T-cell (primary cell): ENCODE results near the gene ZBTB18. TPM values are rescaled to one million over a fixed set of nuclear protein-coding genes. Genes with fewer than 3 reads are reported as not detected.
A peak's percentile ranks its signal among the peaks of the same experiment; 100 is the strongest.
"Not testable (repeated sequence)": the region's sequence is repeated elsewhere in the genome, so short reads cannot be mapped to it uniquely, and the experiment has no call there.

Source experiments
- ATAC-seq, 4 experiments: fragments of 200-7000 bp in 3 of 4; fragments of 150-1000 bp in 1 of 4; cut with Tn5 transposase; replicated peaks in 1 of 4; 1 replicate in 3 of 4; 2 replicates in 1 of 4; pipeline ENCODE4 v1.10.0; 2021; ENCODE audit warnings: moderate library complexity in 3 of 4, mild to moderate bottlenecking in 2 of 4, moderate number of reproducible peaks in 1 of 4
- CTCF ChIA-PET, 2 donors: fragments of 300-600 bp; sonication (Branson Sonifier 250); formaldehyde crosslinking; loops; one replicate each; lab custom pipeline; 2022; ENCODE audit warnings: antibody characterized with exemption in 2 of 2; lab: Charles Lee
- POLR2A ChIA-PET, 2 donors: fragments of 300-600 bp; sonication (Branson Sonifier 250); formaldehyde crosslinking; loops; one replicate each; lab custom pipeline; 2022; ENCODE audit warnings: antibody characterized with exemption in 2 of 2; lab: Charles Lee
- DNase-seq, 35 experiments: peaks; one replicate each; pipeline versions ENCODE4 v3.0.0 to v3.0.0-alpha.2; 2013 to 2023
- H3K27ac ChIP-seq: one replicate; pipeline ENCODE4 v1.5.1; 2013; ENCODE audit warnings: low read length
- H3K27me3 ChIP-seq, 2 experiments: replicated peaks in 1 of 2; 1 replicate in 1 of 2; 2 replicates in 1 of 2; pipeline versions ENCODE4 v1.6.1 to v1.7.0; 2013; ENCODE audit warnings: low read length in 1 of 2, mixed read lengths in 1 of 2; ENCODE audit not compliant: control insufficient read depth in 2 of 2, insufficient read depth in 2 of 2; ENCODE audit errors: extremely low read depth in 1 of 2
- H3K36me3 ChIP-seq, 2 donors: 1 replicate in 1 of 2; 2 replicates in 1 of 2; pipeline versions ENCODE4 v1.6.1 to v1.7.0; 2013; ENCODE audit warnings: low read length in 1 of 2; ENCODE audit not compliant: control insufficient read depth in 2 of 2, insufficient read depth in 1 of 2; ENCODE audit errors: extremely low read depth in 1 of 2
- H3K4me1 ChIP-seq, 2 experiments: 1 replicate in 1 of 2; 2 replicates in 1 of 2; pipeline versions ENCODE4 v1.6.1 to v1.7.0; 2013; ENCODE audit warnings: low read length in 2 of 2, mixed read lengths in 1 of 2; ENCODE audit not compliant: insufficient read depth in 2 of 2, control insufficient read depth in 1 of 2; ENCODE audit errors: extremely low read depth in 1 of 2
- H3K4me3 ChIP-seq, 2 donors: 1 replicate in 1 of 2; 2 replicates in 1 of 2; pipeline versions ENCODE4 v1.5.1 to v1.7.0; 2013; ENCODE audit warnings: mild to moderate bottlenecking in 2 of 2, low read length in 1 of 2, moderate library complexity in 1 of 2; ENCODE audit not compliant: control insufficient read depth in 1 of 2; ENCODE audit errors: extremely low read depth in 1 of 2
- H3K9me3 ChIP-seq: 2 replicates; pipeline ENCODE4 v1.7.0; 2013
- H3K27ac Mint-ChIP-seq, 2 donors: one replicate each; pipeline ENCODE4 v1.8.0; 2020 to 2021; ENCODE audit warnings: mild to moderate bottlenecking in 2 of 2, mixed read lengths in 2 of 2
- H3K27me3 Mint-ChIP-seq, 2 donors: one replicate each; pipeline ENCODE4 v1.8.0; 2021 to 2022; ENCODE audit warnings: mixed read lengths in 2 of 2
- H3K36me3 Mint-ChIP-seq: one replicate; pipeline ENCODE4 v1.8.0; 2021; ENCODE audit warnings: mixed read lengths
- H3K4me1 Mint-ChIP-seq, 3 donors: one replicate each; pipeline ENCODE4 v1.8.0; 2020 to 2022; ENCODE audit warnings: mixed read lengths in 3 of 3, mild to moderate bottlenecking in 1 of 3
- H3K4me3 Mint-ChIP-seq, 3 donors: one replicate each; pipeline ENCODE4 v1.8.0; 2020 to 2022; ENCODE audit warnings: mild to moderate bottlenecking in 3 of 3, mixed read lengths in 3 of 3, moderate library complexity in 3 of 3
- H3K9me3 Mint-ChIP-seq, 3 donors: one replicate each; pipeline ENCODE4 v1.8.0; 2020 to 2022; ENCODE audit warnings: mixed read lengths in 3 of 3
- WGBS: methylation state at CpG from one replicate; pipeline ENCODE4 v1.1.5; 2013; ENCODE audit warnings: missing lambda C conversion rate; ENCODE audit not compliant: insufficient coverage; 5-methylcytosine and 5-hydroxymethylcytosine counted together
- total RNA-seq, 35 experiments: library from RNA in 6 of 35; stranded (reverse) in 6 of 35; fragments of 120-200 nt in 1 of 35; gene quantifications; one replicate each; pipeline versions ENCODE4 v1.2.1 to v1.2.4 and lab custom pipeline; 2013 to 2026

ZBTB18 gene
- total RNA-seq, 5 donors from 2014 or later (not counting 1 experiment from before 2014, with no cell fraction given) = 41.2 to 58.4 (median 52.4) TPM

- DNase-seq (no peak), ATAC-seq (no peak)
- no peak overlapping the region for H3K27ac ChIP-seq
- H3K36me3 ChIP-seq = no peaks in the 10 kb centered on the region
- WGBS = no CpG with 5 or more reads among the region's 1 CpG
- H3K4me1 ChIP-seq = peaks cover 2 to 17% of the 10 kb centered on the region in 2 experiments
- H3K9me3 ChIP-seq = no peaks in the 10 kb centered on the region
- Mint-ChIP-seq H3K4me1 (peaks cover 25 to 26% (median 26%) of the 10 kb centered on the region in 3 donors), H3K36me3 (no peaks in the 10 kb centered on the region), H3K9me3 (no peaks in the 10 kb centered on the region), H3K27me3 (peaks cover 0 to 2% of the 10 kb centered on the region in 2 donors), H3K4me3 (no peak overlapping the region), H3K27ac (peak overlapping the region in 1 of 2 donors; percentile 62)
- H3K27me3 ChIP-seq = no peaks in the 10 kb centered on the region
- POLR2A ChIA-PET = no interaction called here
- CTCF ChIA-PET = no interaction called here
- H3K4me3 ChIP-seq = no peak overlapping the region
Observed at GRCh38 chr1:244044423-244044822, 6.7 kb upstream of the ZBTB18 start.

- ChIA-PET POLR2A (interaction anchor here (0.7 to 2.2 kb wide), 3 partner anchors 29 to 791 kb away, joined by 3 to 36 read pairs (median 3); partner anchors contain the start of gene SDCCAG8 (in 1 of the 2)), CTCF (interaction anchor here in 1 of 2 donors (0.6 kb wide), 1 partner anchor 698 kb away, joined by 4 read pairs; no protein-coding TSS in a partner anchor)
- not testable (repeated sequence) for H3K27me3 Mint-ChIP-seq, H3K36me3 Mint-ChIP-seq, H3K9me3 ChIP-seq, H3K4me3 ChIP-seq, H3K27me3 ChIP-seq, H3K9me3 Mint-ChIP-seq, ATAC-seq, DNase-seq, H3K36me3 ChIP-seq
- Mint-ChIP-seq H3K27ac (peak overlapping the region; percentile 99), H3K4me1 (peaks cover 25 to 29% (median 26%) of the 10 kb centered on the region in 3 donors), H3K4me3 (peak overlapping the region; percentile 92 to 95 (median 95))
- Histone ChIP-seq H3K4me1 (peaks cover 14 to 23% of the 10 kb centered on the region in 2 experiments), H3K27ac (peak overlapping the region; percentile 96)
- WGBS = no CpG with 5 or more reads among the region's 1 CpG
Observed at GRCh38 chr1:244046254-244046653, 4.8 kb upstream of the ZBTB18 start.

DNA sequence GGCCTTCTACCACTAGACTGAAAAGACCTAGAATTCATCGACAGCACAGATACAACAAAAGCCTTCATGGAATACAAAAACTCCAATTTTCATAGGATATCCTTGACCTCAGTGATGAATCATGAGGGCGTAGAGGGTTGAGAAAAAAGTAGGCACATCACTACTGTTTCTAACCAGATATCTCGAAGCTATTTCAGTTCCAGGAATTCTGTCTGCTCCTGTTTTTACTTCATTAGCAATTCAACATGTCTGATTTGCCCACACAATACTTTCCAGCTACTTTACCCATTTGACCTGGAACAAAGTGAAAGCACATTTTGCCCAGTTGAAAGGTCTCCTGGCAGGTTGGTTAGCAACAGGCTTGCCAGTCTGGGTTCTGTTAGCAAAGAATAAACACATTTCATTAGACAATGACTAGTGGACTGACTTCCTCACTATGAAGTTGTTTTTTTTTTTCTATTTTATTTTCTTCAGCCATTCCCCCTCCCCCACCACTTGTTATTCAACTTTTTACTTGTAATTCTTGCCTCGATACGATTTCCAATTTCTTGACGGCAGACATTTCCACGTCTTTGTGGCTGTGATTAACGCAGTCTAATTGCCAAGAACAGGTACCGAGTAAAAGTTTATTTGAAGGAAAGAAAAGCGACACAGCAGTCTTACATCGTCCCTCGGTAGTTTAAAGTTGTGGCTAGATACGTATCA, 4.0 kb upstream of the ZBTB18 start:
- peak in 13 of 35 experiments; percentile 10 to 55 (median 18) for DNase-seq
- Mint-ChIP-seq H3K36me3 (no peaks in the 10 kb centered on the region), H3K27me3 (peaks cover 0 to 2% of the 10 kb centered on the region in 2 donors), H3K27ac (peak overlapping the region; percentile 99), H3K4me1 (peaks cover 25 to 29% (median 26%) of the 10 kb centered on the region in 3 donors), H3K9me3 (no peaks in the 10 kb centered on the region), H3K4me3 (peak overlapping the region; percentile 92 to 95 (median 95))
- H3K4me3 ChIP-seq = peak overlapping the region; percentile 71 to 95
- H3K27ac ChIP-seq = peak overlapping the region; percentile 96
- WGBS = 6% methylated on average over 10 of the region's 13 CpGs
- H3K36me3 ChIP-seq = no peaks in the 10 kb centered on the region
- peaks cover 16 to 31% of the 10 kb centered on the region in 2 experiments for H3K4me1 ChIP-seq
- ChIA-PET CTCF (interaction anchor here in 1 of 2 donors (0.9 to 2.6 kb wide), 2 partner anchors 28 to 339 kb away, joined by 3 to 22 read pairs; no protein-coding TSS in a partner anchor), POLR2A (interaction anchor here (0.5 to 2.2 kb wide), 10 partner anchors 13 to 922 kb away, joined by 3 to 36 read pairs (median 4); partner anchors contain the start of gene SDCCAG8 (in 1 of the 2))
- H3K9me3 ChIP-seq = no peaks in the 10 kb centered on the region
- no peaks in the 10 kb centered on the region for H3K27me3 ChIP-seq
- no peak for ATAC-seq

DNA sequence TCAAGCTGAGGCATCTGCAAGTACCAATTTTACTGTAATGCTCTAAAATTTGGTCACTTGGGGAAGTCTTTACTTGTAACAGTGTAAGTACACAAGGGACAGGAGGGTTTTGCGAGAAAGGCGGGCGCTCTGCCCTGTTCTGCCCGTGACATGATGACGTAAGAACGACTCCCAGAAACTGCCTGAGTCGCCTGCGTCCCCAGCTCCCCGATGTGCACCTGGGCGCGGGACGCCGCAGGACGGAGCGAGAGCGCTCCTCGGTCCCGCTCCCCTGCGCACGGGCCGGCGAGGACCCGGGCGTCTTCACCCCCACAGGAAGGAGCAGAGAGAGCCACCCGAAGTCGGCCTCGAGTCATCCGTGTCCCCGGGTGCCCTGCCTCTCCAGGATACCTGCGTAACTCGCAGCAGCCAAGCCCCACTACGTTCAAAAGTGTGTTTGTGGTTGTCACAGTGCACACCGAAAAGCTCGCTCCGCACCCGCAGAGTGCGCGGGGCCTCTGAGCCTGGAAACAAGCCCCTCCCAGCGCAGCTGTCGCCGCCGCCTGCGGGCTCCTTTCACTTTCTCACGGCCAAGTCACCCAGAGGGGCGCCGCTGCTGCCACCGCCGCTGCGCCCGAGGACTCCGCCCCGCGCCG, 3.3 kb upstream of the ZBTB18 start:
- Histone ChIP-seq H3K4me1 (peaks cover 17 to 36% of the 10 kb centered on the region in 2 experiments), H3K27me3 (no peaks in the 10 kb centered on the region), H3K27ac (peak overlapping the region; percentile 96), H3K9me3 (no peaks in the 10 kb centered on the region), H3K4me3 (peak overlapping the region; percentile 71 to 95), H3K36me3 (no peaks in the 10 kb centered on the region)
- POLR2A ChIA-PET = interaction anchor here (0.5 to 2.2 kb wide), 17 partner anchors 12 to 937 kb away, joined by 3 to 36 read pairs (median 4); partner anchors contain the start of genes CEP170 (in 1 of the 2) and DESI2 (in 1 of the 2)
- H3K9me3 Mint-ChIP-seq = no peaks in the 10 kb centered on the region
- DNase-seq = peak in 12 of 35 experiments; percentile 89 to 97 (median 94)
- under 1% methylated on average over 54 of the region's 54 CpGs for WGBS
- H3K4me3 Mint-ChIP-seq = peak overlapping the region; percentile 92 to 95 (median 95)
- peak overlapping the region; percentile 99 for H3K27ac Mint-ChIP-seq
- peaks cover 25 to 29% (median 26%) of the 10 kb centered on the region in 3 donors for H3K4me1 Mint-ChIP-seq
- peaks cover 0 to 2% of the 10 kb centered on the region in 2 donors for H3K27me3 Mint-ChIP-seq
- ATAC-seq = peak; percentile 22 to 77 (median 30)
- CTCF ChIA-PET = interaction anchor here in 1 of 2 donors (0.6 to 2.6 kb wide), 5 partner anchors 27 to 693 kb away, joined by 3 to 22 read pairs (median 3); partner anchors contain the start of gene AKT3
- no peaks in the 10 kb centered on the region for H3K36me3 Mint-ChIP-seq

DNA sequence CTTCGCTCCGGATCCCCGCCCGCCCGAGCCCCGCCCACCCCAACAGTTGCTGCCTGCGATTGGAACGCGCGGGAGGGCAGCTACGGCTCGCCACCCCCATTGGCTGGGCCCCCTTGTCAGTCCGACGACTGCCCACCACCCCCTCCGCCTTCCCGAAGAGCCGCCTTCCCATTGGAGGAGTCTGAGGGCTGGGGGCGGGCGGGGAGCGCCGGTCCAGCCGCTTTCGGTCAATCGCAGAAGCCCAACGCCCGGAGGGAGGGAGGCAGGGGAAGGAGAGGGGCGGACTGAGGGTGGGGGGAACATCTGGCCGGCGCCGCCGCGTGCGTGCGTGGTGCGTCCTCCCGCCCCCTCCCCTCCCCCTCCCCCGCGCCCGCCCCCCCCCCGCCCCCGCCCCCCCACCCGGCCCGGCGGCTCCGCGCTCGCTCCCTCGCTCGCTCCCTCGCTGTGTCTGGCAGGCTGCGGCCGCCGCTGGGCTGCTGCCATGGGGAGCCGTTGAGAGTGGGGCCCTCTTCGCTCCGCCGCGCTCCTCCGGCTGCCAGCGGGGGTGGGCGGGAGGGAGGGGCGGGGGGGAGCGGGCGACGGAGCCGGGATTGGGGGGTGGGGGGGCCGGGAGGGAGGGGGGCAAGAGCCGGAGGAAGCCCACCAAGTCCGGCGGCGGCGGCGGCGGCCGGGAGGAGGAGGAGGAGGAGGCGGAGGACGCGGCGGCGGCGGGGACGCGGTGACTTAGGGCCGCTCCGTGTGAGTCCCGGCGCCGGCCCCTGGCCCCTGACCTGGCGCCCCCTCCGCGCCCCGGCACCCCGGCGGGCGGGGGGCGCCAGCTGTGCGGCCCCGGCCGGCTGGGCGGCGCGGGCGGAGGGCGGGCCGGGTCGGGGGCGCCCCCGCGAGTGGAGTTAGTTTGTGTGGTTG, 2.6 kb upstream of the ZBTB18 start:
- Histone ChIP-seq H3K4me1 (peaks cover 17 to 42% of the 10 kb centered on the region in 2 experiments), H3K27ac (peak overlapping the region; percentile 96), H3K4me3 (peak overlapping the region in 1 of 2 donors; percentile 71), H3K9me3 (no peaks in the 10 kb centered on the region), H3K36me3 (peaks cover 0 to 1% of the 10 kb centered on the region in 2 donors), H3K27me3 (no peaks in the 10 kb centered on the region)
- peaks cover 25 to 29% (median 26%) of the 10 kb centered on the region in 3 donors for H3K4me1 Mint-ChIP-seq
- H3K36me3 Mint-ChIP-seq = no peaks in the 10 kb centered on the region
- peak overlapping the region; percentile 55 to 99 for H3K27ac Mint-ChIP-seq
- peak; percentile 78 to 85 (median 83) for ATAC-seq
- POLR2A ChIA-PET = interaction anchor here (0.6 to 2.2 kb wide), 16 partner anchors 11 to 937 kb away, joined by 3 to 36 read pairs (median 4); partner anchors contain the start of genes CEP170 (in 1 of the 2) and DESI2 (in 1 of the 2)
- peak in 30 of 35 experiments; percentile 92 to 99 (median 97) for DNase-seq
- 0% methylated on average over 25 of the region's 109 CpGs for WGBS
- peaks cover 0 to 2% of the 10 kb centered on the region in 2 donors for H3K27me3 Mint-ChIP-seq
- CTCF ChIA-PET = interaction anchor here in 1 of 2 donors (0.6 to 2.6 kb wide), 6 partner anchors 20 to 694 kb away, joined by 3 to 22 read pairs (median 4); partner anchors contain the start of gene AKT3
- no peaks in the 10 kb centered on the region for H3K9me3 Mint-ChIP-seq
- peak overlapping the region; percentile 92 to 95 (median 95) for H3K4me3 Mint-ChIP-seq
